T-helper 9 cell (primary cell): ENCODE measurements around the gene GHR.

ENCODE experiments used
- DNase-seq: peaks from one replicate; pipeline ENCODE4 v3.0.0-alpha.2; 2020

Gene GHR

GRCh38 chr5:42518595-42519221 lies 95.5 kb downstream of the GHR start:
- DNase-seq, result no peak

GRCh38 chr5:42520203-42520602 lies 97.0 kb downstream of the GHR start:
- no peak for DNase-seq

GRCh38 chr5:42520957-42521356 lies 97.7 kb downstream of the GHR start:
- DNase-seq, result no peak

GRCh38 chr5:42521406-42521805 lies 98.2 kb downstream of the GHR start:
- no peak for DNase-seq

GRCh38 chr5:42522783-42523182 lies 99.5 kb downstream of the GHR start:
- no peak for DNase-seq

GRCh38 chr5:42526179-42526578 lies 102.9 kb downstream of the GHR start:
- DNase-seq, result no peak

- no peak for DNase-seq
These were observed 108.4 kb downstream of the GHR start for GRCh38 chr5:42531611-42532010.

- no peak for DNase-seq
These were observed 118.9 kb downstream of the GHR start for GRCh38 chr5:42542106-42542505.

- DNase-seq, result no peak
These were observed 120.5 kb downstream of the GHR start for GRCh38 chr5:42543774-42544173.

GRCh38 chr5:42545038-42545437 lies 121.8 kb downstream of the GHR start:
- no peak for DNase-seq

- DNase-seq, result no peak
These were observed 123.9 kb downstream of the GHR start for GRCh38 chr5:42547141-42547540.

GRCh38 chr5:42547894-42548293 lies 124.7 kb downstream of the GHR start:
- no peak for DNase-seq

GRCh38 chr5:42552597-42552996 lies 129.4 kb downstream of the GHR start:
- DNase-seq, result no peak

GRCh38 chr5:42553461-42553860 lies 130.2 kb downstream of the GHR start:
- no peak for DNase-seq

- no peak for DNase-seq
These were observed 131.8 kb downstream of the GHR start for GRCh38 chr5:42555010-42555409.

GRCh38 chr5:42555797-42556196 lies 132.6 kb downstream of the GHR start:
- DNase-seq, result no peak

GRCh38 chr5:42557689-42558088 lies 134.4 kb downstream of the GHR start:
- no peak for DNase-seq

GRCh38 chr5:42561656-42562055 lies 138.4 kb downstream of the GHR start:
- DNase-seq, result no peak

GRCh38 chr5:42564689-42565356 lies 141.6 kb downstream of the GHR start:
- DNase-seq, result no peak

- DNase-seq, result no peak
These were observed 143.5 kb downstream of the GHR start for GRCh38 chr5:42566652-42567295.

- no peak for DNase-seq
These were observed 146.1 kb downstream of the GHR start for GRCh38 chr5:42569325-42569724.

GRCh38 chr5:42569953-42570548 lies 146.8 kb downstream of the GHR start:
- no peak for DNase-seq

- DNase-seq, result no peak
These were observed 148.0 kb downstream of the GHR start for GRCh38 chr5:42570966-42571960.
